K562 (cell line): Measurements from ENCODE around the gene GUK1.

Experiments
- JUN ChIP-seq, 2 experiments: sonication (generic) in 1 of 2; formaldehyde crosslinking in 1 of 2; IDR thresholded peaks; 2 replicates each; pipeline versions ENCODE4 v1.6.1 to v1.8.0; 2012 to 2022; ENCODE audit warnings: borderline replicate concordance in 2 of 2, mild to moderate bottlenecking in 2 of 2, improper control_type of control experiment in 1 of 2, low read depth in 1 of 2, low read length in 1 of 2, missing genetic modification reagents in 1 of 2
- MEF2A ChIP-seq: IDR thresholded peaks from 2 replicates; pipeline ENCODE4 v1.6.1; 2011; ENCODE audit warnings: low read depth, mild to moderate bottlenecking, low read length, moderate library complexity; ENCODE audit not compliant: control insufficient read depth
- PHF21A ChIP-seq: fragments of 450-650 bp; IDR thresholded peaks from 2 replicates; pipeline ENCODE4 v1.6.1; 2017; ENCODE audit warnings: low read depth, borderline replicate concordance

DNA sequence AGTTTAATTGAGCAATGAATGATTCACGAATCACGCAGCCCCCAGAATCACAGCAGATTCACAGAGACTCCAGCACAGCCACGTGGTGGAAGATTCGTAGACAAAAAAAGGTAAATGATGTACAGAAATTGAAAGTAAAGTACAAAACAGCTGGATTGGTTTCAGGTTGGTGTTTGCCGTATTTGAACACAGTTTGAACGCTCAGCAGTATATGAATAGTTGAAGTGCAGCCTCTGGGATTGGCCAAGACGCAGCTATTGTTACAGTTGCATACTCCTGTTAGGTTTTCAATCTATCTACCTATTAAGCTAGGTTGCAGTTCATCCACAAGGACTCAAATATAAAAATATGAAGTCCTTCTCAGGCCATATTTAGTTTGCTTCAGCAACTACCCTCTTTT is 27.9 kb upstream of the GUK1 start:
- TF ChIP-seq PHF21A = no peak
- TF ChIP-seq JUN (IDR thresholded peaks at IDR 0.05; ENCODE audit: borderline replicate concordance, low read depth, low read length) = no peak
- TF ChIP-seq JUN (CRISPR knock-in tag; IDR thresholded peaks at IDR 0.05; ENCODE audit: borderline replicate concordance) = no peak
- TF ChIP-seq MEF2A = no peak
